Bronchial epithelial cell (primary cell): ENCODE results near the gene ENDOD1. TPM values are rescaled to one million over a fixed set of nuclear protein-coding genes. Genes with fewer than 3 reads are reported as not detected.

Experiments used
- DNase-seq: peaks from one replicate; pipeline ENCODE4 v3.0.0-alpha.2; 2010; ENCODE audit warnings: low read depth
- FAIRE-seq: peaks from 2 replicates; lab custom pipeline; 2011; peaks lifted over from hg19 to GRCh38; lab: Jason Lieb, UNC
- H3K27me3 ChIP-seq: 2 replicates; pipeline ENCODE4 v1.5.1; 2011; ENCODE audit warnings: low read length; ENCODE audit not compliant: control insufficient read depth, insufficient read depth
- H3K36me3 ChIP-seq: 2 replicates; pipeline ENCODE4 v1.5.1; 2011; ENCODE audit warnings: low read length; ENCODE audit not compliant: control insufficient read depth, insufficient read depth
- H3K4me3 ChIP-seq: 2 replicates; pipeline ENCODE4 v1.5.1; 2011; ENCODE audit warnings: mild to moderate bottlenecking, low read depth, low read length, control low read depth
- total RNA-seq: library from RNA; depleted of rRNA; stranded (reverse); fragments of >200 nt; gene quantifications from 2 replicates; pipeline ENCODE4 v1.2.1, GENCODE V29; 2014
- TF ChIP-seq, protein P1 (sequence below): IDR thresholded peaks from 2 replicates; pipeline ENCODE4 v1.5.1; 2011; ENCODE audit warnings: mild to moderate bottlenecking, moderate library complexity, low read length, control low read depth, inconsistent platforms; ENCODE audit not compliant: insufficient read depth, severe bottlenecking

ENDOD1 gene
- total RNA-seq, 1 donor from 2014 or later, result 41.1 TPM

DNA sequence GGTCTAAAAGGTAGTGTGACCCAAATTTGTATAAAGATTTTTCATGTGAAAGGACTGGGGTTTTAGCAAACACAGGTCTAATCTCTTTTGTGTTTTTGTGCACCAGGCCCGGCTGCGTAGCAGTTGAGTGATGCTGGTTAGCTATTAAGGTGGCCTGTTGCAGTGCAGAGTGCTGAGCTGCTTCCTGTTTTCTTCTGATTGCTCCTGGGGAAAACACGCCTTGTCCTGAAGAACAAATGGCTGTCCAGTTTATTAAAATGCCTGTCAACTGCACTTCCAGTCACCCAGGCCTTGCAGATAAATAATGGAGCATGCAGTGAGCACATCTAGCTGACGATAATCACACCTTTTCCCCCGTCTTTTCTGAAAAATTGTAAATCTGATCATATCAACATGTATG, 21.1 kb upstream of the ENDOD1 start:
- peak; percentile 95 for DNase-seq
- FAIRE-seq, result no peak
- peak overlapping the region; percentile 59 for H3K4me3 ChIP-seq
- no peaks in the 10 kb centered on the region for H3K36me3 ChIP-seq
- TF ChIP-seq, protein P1, sequence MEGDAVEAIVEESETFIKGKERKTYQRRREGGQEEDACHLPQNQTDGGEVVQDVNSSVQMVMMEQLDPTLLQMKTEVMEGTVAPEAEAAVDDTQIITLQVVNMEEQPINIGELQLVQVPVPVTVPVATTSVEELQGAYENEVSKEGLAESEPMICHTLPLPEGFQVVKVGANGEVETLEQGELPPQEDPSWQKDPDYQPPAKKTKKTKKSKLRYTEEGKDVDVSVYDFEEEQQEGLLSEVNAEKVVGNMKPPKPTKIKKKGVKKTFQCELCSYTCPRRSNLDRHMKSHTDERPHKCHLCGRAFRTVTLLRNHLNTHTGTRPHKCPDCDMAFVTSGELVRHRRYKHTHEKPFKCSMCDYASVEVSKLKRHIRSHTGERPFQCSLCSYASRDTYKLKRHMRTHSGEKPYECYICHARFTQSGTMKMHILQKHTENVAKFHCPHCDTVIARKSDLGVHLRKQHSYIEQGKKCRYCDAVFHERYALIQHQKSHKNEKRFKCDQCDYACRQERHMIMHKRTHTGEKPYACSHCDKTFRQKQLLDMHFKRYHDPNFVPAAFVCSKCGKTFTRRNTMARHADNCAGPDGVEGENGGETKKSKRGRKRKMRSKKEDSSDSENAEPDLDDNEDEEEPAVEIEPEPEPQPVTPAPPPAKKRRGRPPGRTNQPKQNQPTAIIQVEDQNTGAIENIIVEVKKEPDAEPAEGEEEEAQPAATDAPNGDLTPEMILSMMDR, result no peak
- no peaks in the 10 kb centered on the region for H3K27me3 ChIP-seq

DNA sequence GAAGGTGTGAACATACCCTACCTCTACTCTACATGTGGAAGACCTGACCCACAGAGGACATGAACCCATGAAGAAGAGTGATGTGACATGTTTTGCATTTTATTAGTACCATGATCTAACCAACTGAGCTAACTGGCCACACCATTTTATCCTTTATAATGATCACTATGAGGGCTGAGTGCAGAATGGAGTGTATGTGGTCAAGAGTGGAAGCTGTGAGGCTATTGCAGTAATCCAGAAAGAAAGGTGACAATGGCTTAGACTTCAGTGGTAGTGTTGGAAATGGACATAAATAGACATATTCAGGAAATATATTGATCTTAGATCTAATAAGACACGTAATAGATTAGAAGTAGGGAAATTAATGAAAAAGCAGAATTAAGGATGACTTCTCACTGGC, 19.2 kb upstream of the ENDOD1 start:
- no peak for DNase-seq

DNA sequence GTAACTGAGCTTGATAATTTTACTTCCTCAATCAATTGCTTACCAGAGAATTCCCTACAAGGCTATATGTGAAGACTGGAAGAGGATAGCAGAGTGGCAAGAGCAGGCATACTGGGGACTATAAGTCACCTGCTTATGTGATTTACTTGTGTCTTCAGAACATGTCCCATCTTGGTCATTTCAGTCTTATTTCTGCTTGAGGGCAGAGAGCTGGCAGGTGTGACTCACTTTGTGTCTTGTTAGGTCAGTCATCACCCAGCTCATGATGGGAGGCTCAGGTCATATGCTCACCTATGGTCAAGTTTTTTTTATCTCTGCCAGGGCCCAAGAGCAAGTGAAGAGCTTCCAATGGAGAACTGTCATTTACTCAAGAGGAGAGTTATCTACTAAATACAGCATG, 16.7 kb upstream of the ENDOD1 start:
- TF ChIP-seq, protein P1, result no peak
- no peaks in the 10 kb centered on the region for H3K36me3 ChIP-seq
- no peaks in the 10 kb centered on the region for H3K27me3 ChIP-seq
- H3K4me3 ChIP-seq, result no peak overlapping the region
- DNase-seq, result peak; percentile 82
- FAIRE-seq, result no peak

More for the DNA sequence above, 19.2 kb upstream of the ENDOD1 start:
- TF ChIP-seq, protein P1, result no peak
- no peaks in the 10 kb centered on the region for H3K27me3 ChIP-seq
- H3K36me3 ChIP-seq, result no peaks in the 10 kb centered on the region
- FAIRE-seq, result no peak
- H3K4me3 ChIP-seq, result no peak overlapping the region

DNA sequence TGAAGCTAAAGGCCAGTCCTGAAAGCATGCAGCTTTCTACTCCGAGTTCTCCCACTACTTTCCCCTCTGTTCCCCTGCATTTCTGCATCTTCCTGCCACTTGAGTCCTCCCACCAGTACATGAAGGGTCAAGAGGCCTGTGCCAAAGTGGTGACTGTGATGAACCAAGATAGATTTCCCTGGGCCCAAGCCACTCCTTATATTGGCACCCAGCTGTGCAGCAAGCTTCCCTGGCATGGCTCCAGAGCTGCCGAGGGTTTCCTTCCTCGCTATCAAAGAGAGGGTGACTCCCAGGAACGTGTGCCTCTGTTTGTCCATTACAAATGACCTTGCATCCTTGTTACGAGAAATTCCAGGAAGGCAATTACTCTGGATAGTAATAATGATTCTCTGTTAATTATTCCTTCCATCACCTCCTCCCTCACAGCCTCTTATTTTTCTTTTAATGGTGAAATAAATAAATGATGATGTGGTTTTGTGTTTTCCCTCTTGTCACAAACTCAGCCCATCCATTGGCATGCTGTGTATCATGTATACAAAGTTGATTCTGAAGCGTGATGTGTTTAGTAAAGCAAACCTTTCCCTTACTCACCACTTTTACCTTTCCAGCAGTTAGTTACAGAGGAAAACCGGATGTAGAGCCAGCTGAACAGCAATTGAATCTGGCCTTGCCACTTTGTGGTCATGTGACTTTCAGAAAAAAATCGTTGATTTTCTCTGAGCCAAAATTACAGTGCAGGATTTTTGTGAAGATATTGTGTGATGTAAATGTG, 14.7 kb upstream of the ENDOD1 start:
- TF ChIP-seq, protein P1, result no peak
- Histone ChIP-seq H3K27me3 (no peaks in the 10 kb centered on the region), H3K36me3 (no peaks in the 10 kb centered on the region), H3K4me3 (no peak overlapping the region)
- DNase-seq (peak; percentile 72), FAIRE-seq (no peak)

DNA sequence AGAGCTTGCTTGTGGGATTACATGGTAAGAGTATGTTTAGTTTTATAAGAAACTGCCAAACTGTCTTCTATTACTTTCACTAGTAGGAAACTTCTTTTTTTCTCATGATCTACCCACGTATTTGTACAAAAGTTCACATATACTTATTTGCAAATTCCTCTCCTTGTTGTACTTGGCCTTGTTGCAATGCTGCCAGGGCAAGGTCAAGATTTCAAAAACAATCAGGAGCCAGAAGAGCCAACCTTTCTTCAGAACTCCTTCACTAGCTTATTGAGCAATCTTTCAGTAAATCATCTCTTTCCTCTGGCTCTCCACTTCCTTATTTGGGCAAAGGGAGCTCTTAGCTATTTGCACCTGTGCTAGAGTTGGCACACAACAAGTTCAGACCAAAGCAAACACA, 13.2 kb upstream of the ENDOD1 start:
- TF ChIP-seq, protein P1, result no peak
- FAIRE-seq (no peak), DNase-seq (peak; percentile 74)

More for the DNA sequence above, 13.2 kb upstream of the ENDOD1 start:
- Histone ChIP-seq H3K36me3 (no peaks in the 10 kb centered on the region), H3K27me3 (no peaks in the 10 kb centered on the region), H3K4me3 (no peak overlapping the region)
